HG03521 (cell line): Measurements from ENCODE around the gene ATP1A3.

Source experiments
- ATAC-seq: cut with Tn5 transposase; IDR thresholded peaks from one replicate; pipeline ENCODE4 v1.9.1; 2021; ENCODE audit warnings: mild to moderate bottlenecking, moderate library complexity; ENCODE audit not compliant: unreplicated experiment

ATP1A3 gene

DNA sequence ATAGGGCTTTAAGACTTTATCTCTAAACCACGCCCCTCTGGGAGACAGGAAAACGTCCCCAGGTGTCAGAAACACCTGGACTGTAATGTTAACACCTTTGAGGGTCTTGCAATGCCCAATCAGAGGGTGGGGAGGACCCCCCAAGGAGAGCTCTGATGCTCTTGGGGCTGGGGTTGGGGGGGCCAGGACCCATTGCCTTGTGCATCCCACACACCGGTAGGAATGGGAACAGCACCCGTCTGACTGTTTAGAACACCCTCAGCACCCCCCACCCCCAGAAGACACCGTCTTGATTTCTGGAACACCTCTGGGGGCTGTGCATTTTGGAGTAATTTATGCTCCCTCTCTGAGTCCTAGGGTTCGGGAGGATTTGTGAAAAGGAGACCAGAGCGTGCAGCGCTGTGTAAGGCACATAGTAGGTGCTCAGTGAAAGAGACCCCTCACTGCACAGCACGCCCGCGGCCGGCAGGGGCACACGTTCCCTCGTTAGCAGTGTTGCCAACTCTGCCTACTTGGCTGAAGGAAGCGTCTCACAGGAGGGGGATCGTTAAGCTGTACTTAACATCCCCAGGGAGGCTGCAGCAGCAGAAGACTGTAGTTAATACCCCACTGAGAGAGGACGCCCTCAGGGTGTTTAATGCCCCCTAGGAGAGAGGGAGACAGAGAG, 63.0 kb downstream of the ATP1A3 start:
- ATAC-seq, result no peak

DNA sequence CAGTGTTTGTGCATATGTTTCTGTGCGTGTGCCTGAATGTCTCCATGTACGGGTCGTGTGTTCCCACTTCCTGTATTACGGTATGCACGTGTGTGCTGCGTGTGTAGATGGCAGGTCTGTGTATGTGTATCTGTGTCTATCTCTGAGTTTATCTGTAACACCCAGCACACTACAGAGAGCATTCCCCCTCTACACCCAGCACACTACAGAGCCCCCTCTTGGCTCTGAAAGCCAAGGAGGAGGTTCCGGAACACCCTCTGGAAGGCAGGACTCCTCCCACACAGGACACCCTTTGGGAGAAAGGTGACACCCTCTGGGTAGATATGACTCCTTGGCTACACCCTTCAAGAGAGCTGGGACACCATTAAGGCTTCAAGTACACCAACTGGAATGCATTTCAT, 63.7 kb downstream of the ATP1A3 start:
- no peak for ATAC-seq

- no peak for ATAC-seq
These were observed 64.4 kb downstream of the ATP1A3 start for GRCh38 chr19:41929536-41930071.

GRCh38 chr19:41928754-41929535, 65.1 kb downstream of the ATP1A3 start:
- no peak for ATAC-seq

- no peak for ATAC-seq
These were observed 65.8 kb downstream of the ATP1A3 start, which contains the start of gene ERFL for GRCh38 chr19:41928221-41928683. Gene ERFL (minus strand): TSS chr19:41928449. CDS start chr19:41912919, 15,530 bp downstream.

DNA sequence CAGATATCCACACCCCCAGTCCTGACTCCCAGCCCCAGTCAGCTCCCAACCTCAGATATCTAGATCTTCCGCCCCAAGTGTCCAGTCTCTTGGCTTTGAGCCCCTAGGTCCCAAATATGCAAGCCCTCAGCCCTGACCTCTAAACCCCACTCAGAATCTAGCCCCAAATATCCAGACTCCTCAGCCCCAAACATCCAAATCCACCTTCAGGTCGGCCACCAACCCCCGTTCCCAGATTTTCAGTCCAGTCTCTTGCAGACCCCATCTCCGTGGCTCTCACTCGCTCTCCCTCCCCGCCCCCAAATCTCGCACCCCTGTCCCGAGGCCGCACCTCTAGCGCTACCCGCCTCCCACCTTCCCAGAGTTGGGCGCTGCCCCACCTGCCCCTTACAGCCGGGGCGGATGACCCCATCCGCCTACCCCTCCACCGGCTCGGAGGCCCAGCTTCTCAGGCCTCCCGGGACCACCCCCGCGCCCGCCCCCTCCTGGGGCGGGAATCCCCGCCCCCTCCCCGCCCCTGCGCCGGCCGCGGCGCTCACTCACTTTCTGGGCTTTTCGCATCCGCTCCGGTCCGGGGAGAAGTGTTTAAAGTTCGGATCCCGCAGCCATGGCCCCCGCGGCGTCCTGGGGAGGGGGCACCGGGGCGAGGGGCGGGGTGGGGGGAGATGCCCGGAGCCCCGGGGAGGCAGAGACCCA, 66.4 kb downstream of the ATP1A3 start:
- no peak for ATAC-seq

DNA sequence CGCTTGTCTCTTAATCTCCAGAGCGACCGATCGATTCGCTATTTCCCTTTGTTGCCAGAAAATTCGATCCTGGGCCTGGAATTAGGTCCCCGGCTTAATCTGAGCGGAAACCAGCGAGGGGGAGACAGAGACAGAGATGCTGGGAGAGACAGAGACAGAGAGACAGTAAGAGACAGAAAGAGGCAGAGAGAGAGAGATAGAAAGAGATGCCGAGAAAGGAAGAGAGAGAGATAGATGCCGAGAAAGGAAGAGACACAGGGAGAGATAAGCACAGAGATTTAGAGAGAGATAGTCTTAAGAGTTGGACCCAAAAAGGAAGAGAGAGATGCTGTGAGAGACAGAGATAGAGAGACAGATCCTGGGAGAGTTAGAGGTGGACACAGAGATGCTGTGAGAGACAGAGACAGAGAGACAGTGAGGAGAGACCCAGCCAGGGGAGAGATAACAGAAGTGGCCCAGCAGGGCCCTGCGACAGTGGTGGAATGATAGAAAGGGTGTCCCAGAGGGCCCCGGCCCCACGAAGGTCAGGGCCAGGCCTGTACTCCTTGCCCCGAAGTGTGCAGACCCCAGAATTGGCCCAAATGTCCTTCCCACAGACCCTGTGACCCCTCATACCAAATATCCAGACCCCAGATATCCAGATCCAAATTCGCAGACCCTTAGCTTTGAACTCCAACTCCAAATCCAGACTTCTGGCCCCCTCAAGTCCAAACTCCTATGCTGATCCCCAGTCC, 67.1 kb downstream of the ATP1A3 start:
- no peak for ATAC-seq

DNA sequence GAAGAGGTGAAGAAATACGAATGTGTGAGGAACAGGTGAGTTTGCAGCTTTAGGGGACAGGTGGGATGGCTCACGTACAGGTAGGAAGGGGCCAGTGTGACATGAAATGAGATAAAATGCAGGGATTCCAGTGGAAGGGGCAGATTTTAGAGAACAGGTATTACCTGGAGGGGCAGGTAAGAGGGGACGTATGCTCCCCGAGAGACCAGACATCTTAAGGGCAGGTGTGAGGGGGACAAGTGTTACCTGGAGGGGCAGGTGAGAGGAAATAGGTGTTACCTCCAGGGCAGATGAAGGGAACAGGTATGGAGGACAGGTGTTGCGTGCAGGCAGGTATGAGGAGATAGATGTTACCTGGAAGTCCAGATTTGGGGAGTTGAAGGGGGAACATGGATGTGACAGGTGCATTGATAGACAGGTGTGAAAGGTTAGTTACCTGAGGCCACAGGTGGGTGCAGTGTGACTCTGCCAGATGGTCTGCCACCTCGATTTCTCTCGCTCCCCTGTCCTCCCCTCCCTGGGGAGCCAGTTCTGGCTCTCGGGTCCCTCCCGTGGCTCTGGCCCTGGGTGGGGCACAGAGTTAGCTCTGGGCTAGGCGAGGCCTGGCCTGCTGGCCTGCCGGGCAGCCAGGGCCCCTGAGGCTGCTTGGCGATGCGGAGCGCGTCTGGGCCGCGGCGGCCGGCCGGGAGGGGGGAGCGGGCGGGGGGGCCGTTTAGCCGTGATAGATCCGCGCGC, 67.8 kb downstream of the ATP1A3 start:
- ATAC-seq, result no peak

- ATAC-seq, result no peak
These were observed 68.6 kb downstream of the ATP1A3 start for GRCh38 chr19:41925208-41926003.

DNA sequence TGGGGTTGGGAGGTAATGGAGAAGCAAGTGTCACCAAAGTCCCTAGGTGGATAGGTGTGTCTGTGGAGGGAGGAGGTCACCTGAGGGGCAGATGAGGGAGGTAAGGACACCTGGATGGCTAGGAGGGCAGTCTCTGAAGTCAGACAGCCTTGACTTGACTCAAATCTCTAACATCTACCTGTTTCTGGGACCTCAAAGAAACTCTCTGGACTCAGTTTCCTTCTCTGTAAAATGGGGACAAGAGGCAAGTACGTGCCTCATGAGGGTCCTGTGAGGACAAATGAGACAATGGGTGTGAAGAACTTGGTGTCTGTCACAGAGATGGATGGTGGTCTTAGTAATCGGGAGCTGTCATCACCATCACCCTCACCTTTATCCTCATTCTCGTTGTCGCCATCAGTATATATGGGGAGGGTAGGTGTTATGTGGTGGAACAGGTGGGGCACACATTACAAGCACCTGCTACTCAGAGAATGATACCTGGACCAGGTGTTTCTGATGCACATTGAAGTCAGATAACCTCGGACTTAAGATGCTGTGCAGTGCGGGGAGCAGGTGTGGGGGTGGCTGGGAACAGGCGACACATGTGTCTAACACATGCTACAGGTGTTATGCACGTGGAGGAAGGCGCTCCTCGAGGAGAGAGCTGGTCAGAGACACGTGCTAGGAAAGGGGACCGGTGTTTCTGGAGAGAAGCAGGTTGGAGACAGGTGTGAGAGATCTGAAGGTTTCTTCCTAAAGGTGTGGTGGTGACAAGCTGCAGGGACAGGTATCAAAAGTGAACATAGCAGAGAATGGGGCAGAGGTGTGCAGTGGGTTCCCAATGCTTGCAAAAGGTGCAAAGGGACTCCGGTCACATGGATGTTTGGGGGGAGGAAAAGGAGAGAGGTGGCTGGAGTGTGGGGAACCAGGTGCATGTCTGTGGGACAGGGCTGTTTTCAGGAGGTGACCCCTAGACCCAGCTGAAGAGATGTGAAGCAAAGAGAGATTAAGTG, 69.6 kb downstream of the ATP1A3 start:
- ATAC-seq, result no peak

GRCh38 chr19:41923045-41923788, 70.8 kb downstream of the ATP1A3 start:
- ATAC-seq, result no peak

GRCh38 chr19:41922585-41922984, 71.4 kb downstream of the ATP1A3 start:
- ATAC-seq, result no peak

- no peak for ATAC-seq
These were observed 72.2 kb downstream of the ATP1A3 start for GRCh38 chr19:41921577-41922576.

DNA sequence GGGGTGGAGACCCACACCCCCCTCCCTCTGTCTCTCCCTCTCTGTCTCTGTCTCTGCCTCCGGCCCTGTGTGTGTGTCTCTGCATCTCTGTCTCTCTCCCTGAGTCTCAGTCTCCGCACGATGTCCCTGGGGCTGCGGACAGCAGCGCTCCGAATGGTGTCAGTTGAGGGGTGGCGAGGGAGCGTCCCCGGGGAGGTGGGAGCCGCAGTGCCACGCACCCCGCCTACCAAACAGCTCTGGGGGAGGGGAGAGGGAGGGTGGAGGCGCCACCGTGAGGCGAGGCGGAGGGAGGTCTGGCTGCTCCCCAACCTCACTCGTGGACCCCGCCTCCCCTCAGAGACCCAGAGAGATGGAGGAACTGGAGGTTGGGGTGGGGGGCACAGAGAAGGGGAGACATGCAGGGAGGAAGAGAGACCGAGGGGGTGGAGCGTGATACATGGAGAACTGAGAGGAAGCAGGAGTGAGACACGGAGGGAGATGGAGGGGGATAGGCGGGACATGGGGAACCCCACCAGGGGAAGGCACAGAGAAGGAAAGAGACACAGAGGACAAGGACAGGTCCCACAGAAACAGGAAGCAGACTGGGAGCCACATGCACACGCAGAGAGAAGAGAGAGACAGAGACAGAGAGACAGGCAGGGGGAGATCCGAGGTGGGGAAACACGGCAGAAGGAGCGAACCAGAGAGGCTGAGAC, 73.0 kb downstream of the ATP1A3 start:
- no peak for ATAC-seq

DNA sequence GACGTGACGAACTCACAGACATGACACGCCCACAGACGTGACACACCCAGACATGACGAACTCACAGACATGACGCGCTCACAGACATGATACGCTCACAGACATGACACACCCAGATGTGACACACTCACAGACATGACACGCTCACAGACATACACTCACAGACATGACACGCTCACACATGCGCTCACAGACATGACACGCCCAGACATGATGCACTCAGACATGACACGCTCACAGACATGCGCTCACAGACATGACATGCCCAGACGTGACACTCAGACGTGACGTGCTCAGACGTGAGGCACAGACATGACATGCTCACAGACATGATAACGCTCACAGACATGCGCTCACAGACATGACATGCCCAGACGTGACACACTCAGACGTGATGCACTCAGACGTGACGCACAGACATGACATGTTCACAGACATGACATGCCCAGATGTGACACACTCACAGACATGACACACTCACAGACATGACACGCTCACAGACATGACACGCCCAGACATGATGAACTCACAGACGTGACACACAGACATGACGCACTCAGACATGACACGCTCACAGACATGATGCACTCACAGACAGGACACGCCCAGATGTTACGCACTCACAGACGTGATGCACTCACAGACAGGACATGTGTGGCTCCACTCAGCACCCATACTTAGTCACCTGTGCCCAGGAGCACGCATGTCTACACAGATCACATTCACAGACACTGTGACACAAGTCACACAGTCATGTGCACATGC, 73.9 kb downstream of the ATP1A3 start:
- no peak for ATAC-seq
